IMR-90 (cell line): Measurements from ENCODE around the gene HOXD10. TPM values are rescaled to one million over a fixed set of nuclear protein-coding genes. Genes with fewer than 3 reads are reported as not detected.

ENCODE experiments used
- ATAC-seq: fragments of 200-7000 bp; cut with Tn5 transposase; 2 replicates; pipeline ENCODE4 v1.9.1; 2020; ENCODE audit warnings: low read depth, mild to moderate bottlenecking, moderate library complexity
- BruUV-seq: library from RNA; stranded (reverse); fragments of 400-500 nt; replicated peaks from 2 replicates; lab custom pipeline; 2021; lab: Mats Ljungman, UMichigan
- CTCF ChIA-PET: fragments of 300-600 bp; formaldehyde crosslinking; extraction: SDS; loops from one replicate; lab custom pipeline; 2021; ENCODE audit warnings: antibody characterized with exemption; lab: Yijun Ruan, JAX
- POLR2A ChIA-PET: fragments of 300-600 bp; sonication (Branson Sonifier 250); formaldehyde crosslinking; loops from one replicate; lab custom pipeline; 2022; ENCODE audit warnings: antibody characterized with exemption; ENCODE audit not compliant: unreplicated experiment; lab: Charles Lee
- DNase-seq: peaks from one replicate; pipeline ENCODE4 v3.0.0; 2013
- H2AFZ ChIP-seq: replicated peaks from 2 replicates; pipeline ENCODE3; 2013; ENCODE audit warnings: low read length, mild to moderate bottlenecking; ENCODE audit not compliant: poor library complexity
- H2AK5ac ChIP-seq: 2 replicates; pipeline ENCODE4 v1.6.1; 2013; ENCODE audit warnings: low read depth, low read length, inconsistent platforms
- H2AK9ac ChIP-seq: replicated peaks from 2 replicates; pipeline ENCODE3; 2013; ENCODE audit warnings: mild to moderate bottlenecking, low read depth, low read length, moderate library complexity; ENCODE audit not compliant: poor library complexity
- H2BK120ac ChIP-seq: 2 replicates; pipeline ENCODE4 v1.6.1; 2013; ENCODE audit warnings: low read depth, low read length, inconsistent platforms
- H2BK15ac ChIP-seq: 3 replicates; pipeline ENCODE4 v1.6.1; 2013; ENCODE audit warnings: low read depth, low read length, inconsistent platforms
- H2BK20ac ChIP-seq: 2 replicates; pipeline ENCODE4 v1.6.1; 2013; ENCODE audit warnings: low read depth, mild to moderate bottlenecking, inconsistent platforms, low read length, moderate library complexity
- H2BK5ac ChIP-seq: 2 replicates; pipeline ENCODE4 v1.6.1; 2013; ENCODE audit warnings: mild to moderate bottlenecking, low read depth, low read length, inconsistent platforms; ENCODE audit not compliant: poor library complexity, severe bottlenecking
- H3K14ac ChIP-seq: replicated peaks from 2 replicates; pipeline ENCODE4 v1.6.1; 2013; ENCODE audit warnings: low read depth, low read length, inconsistent platforms
- H3K18ac ChIP-seq: 2 replicates; pipeline ENCODE4 v1.6.1; 2013; ENCODE audit warnings: low read depth, low read length, control low read depth
- H3K23ac ChIP-seq: 2 replicates; pipeline ENCODE4 v1.6.1; 2013; ENCODE audit warnings: low read depth, low read length, inconsistent platforms
- H3K27ac ChIP-seq: 2 replicates; pipeline ENCODE4 v1.5.1; 2013; ENCODE audit warnings: mild to moderate bottlenecking, control low read depth, low read length; ENCODE audit not compliant: insufficient read depth
- H3K27me3 ChIP-seq: 2 replicates; pipeline ENCODE4 v1.6.1; 2013; ENCODE audit warnings: low read length; ENCODE audit not compliant: control insufficient read depth, insufficient read depth
- H3K36me3 ChIP-seq: 2 replicates; pipeline ENCODE4 v1.6.1; 2013; ENCODE audit warnings: low read length, mixed read lengths; ENCODE audit not compliant: control insufficient read depth, insufficient read depth
- H3K4ac ChIP-seq: 2 replicates; pipeline ENCODE4 v1.6.1; 2013; ENCODE audit warnings: low read depth, low read length, inconsistent platforms
- H3K4me1 ChIP-seq: 2 replicates; pipeline ENCODE4 v1.6.1; 2013; ENCODE audit warnings: low read length, mixed read lengths; ENCODE audit not compliant: control insufficient read depth, insufficient read depth
- H3K4me2 ChIP-seq: 2 replicates; pipeline ENCODE4 v1.6.1; 2013; ENCODE audit warnings: low read depth, mild to moderate bottlenecking, control low read depth, low read length, moderate library complexity
- H3K4me3 ChIP-seq: 2 replicates; pipeline ENCODE4 v1.5.1; 2013; ENCODE audit warnings: low read depth, mild to moderate bottlenecking, control low read depth, low read length, moderate library complexity; ENCODE audit not compliant: insufficient read depth
- H3K56ac ChIP-seq: 2 replicates; pipeline ENCODE4 v1.6.1; 2013; ENCODE audit warnings: low read length, inconsistent platforms; ENCODE audit not compliant: insufficient read depth; ENCODE audit errors: extremely low read depth
- H3K79me1 ChIP-seq, 2 experiments: 2 replicates each; pipeline ENCODE4 v1.6.1; 2013; ENCODE audit warnings: low read length in 2 of 2, inconsistent platforms in 1 of 2, low read depth in 1 of 2
- H3K9ac ChIP-seq: 2 replicates; pipeline ENCODE4 v1.6.1; 2013; ENCODE audit warnings: low read depth, low read length, control low read depth
- H3K9me1 ChIP-seq: 2 replicates; pipeline ENCODE4 v1.6.1; 2013; ENCODE audit warnings: low read length, inconsistent platforms; ENCODE audit not compliant: insufficient read depth
- H3K9me3 ChIP-seq: 2 replicates; pipeline ENCODE4 v1.6.1; 2013; ENCODE audit warnings: low read length; ENCODE audit not compliant: control insufficient read depth, insufficient read depth
- H4K20me1 ChIP-seq: 2 replicates; pipeline ENCODE4 v1.6.1; 2013; ENCODE audit warnings: low read length, inconsistent platforms; ENCODE audit not compliant: insufficient read depth
- H4K5ac ChIP-seq: 2 replicates; pipeline ENCODE4 v1.6.1; 2013; ENCODE audit warnings: mild to moderate bottlenecking, low read depth, low read length, control low read depth
- H4K8ac ChIP-seq, 2 experiments: 2 replicates each; pipeline ENCODE4 v1.6.1; 2013; ENCODE audit warnings: low read depth in 2 of 2, low read length in 2 of 2, control low read depth in 1 of 2, inconsistent platforms in 1 of 2
- H4K91ac ChIP-seq: 2 replicates; pipeline ENCODE4 v1.6.1; 2013; ENCODE audit warnings: low read depth, low read length, inconsistent platforms; ENCODE audit not compliant: insufficient read depth
- MAFK ChIP-seq: IDR thresholded peaks from 2 replicates; pipeline ENCODE4 v1.6.1; 2012; ENCODE audit warnings: low read depth, low read length, improper control_type of control experiment
- MXI1 ChIP-seq: IDR thresholded peaks from 2 replicates; pipeline ENCODE4 v1.6.1; 2012; ENCODE audit warnings: low read depth, mild to moderate bottlenecking, low read length, moderate library complexity, borderline replicate concordance
- NFE2L2 ChIP-seq: fragments of 150-350 bp; IDR thresholded peaks from 2 replicates; pipeline ENCODE4 v1.6.1; 2016; ENCODE audit warnings: low read depth, mild to moderate bottlenecking, low read length
- RFX5 ChIP-seq: IDR thresholded peaks from 2 replicates; pipeline ENCODE4 v1.8.0; 2012; ENCODE audit warnings: low read depth, mild to moderate bottlenecking, low read length, moderate library complexity
- SMC3 ChIP-seq: fragments of 150-350 bp; IDR thresholded peaks from 2 replicates; pipeline ENCODE4 v1.6.1; 2016; ENCODE audit warnings: low read depth, mild to moderate bottlenecking, antibody characterized with exemption, low read length, moderate library complexity
- WGBS, 2 experiments: methylation state at CpG; one replicate each; pipeline versions ENCODE4 v1.1.5 to v1.1.7; 2013; ENCODE audit warnings: missing lambda C conversion rate in 2 of 2; ENCODE audit not compliant: insufficient read length in 1 of 2; ENCODE audit errors: extremely low coverage in 2 of 2; 5-methylcytosine and 5-hydroxymethylcytosine counted together
- dilution Hi-C: fragments of 300-500 bp; cut with HindIII; formaldehyde crosslinking; loops from one replicate; pipeline ENCODE4 v1.14.3; 2018; ENCODE audit warnings: low sequenced_read_pairs; ENCODE audit not compliant: unreplicated experiment
- in situ Hi-C: fragments of 300-500 bp; cut with MboI; formaldehyde crosslinking; loops from 3 replicates; pipeline ENCODE4 v1.14.3; 2019; ENCODE audit warnings: low sequenced_read_pairs, inconsistent platforms, mixed read lengths
- intact Hi-C: fragments of 100-400 bp; cut with micrococcal nuclease; formaldehyde crosslinking; loops from 2 replicates; pipeline ENCODE4 v1.10.0; 2022
- polyA plus RNA-seq, 3 experiments: library from polyadenylated mRNA; depleted of rRNA; stranded (reverse); fragments of >200 nt; gene quantifications; 2 replicates each; pipeline ENCODE4 v1.2.3, GENCODE V29; 2012; ENCODE audit warnings: low replicate concordance in 1 of 3
- total RNA-seq: library from RNA; depleted of rRNA; stranded (reverse); fragments of >200 nt; gene quantifications from 2 replicates; pipeline ENCODE4 v1.2.3, GENCODE V29; 2012
- TF ChIP-seq, protein P1 (sequence below): fragments of 150-350 bp; IDR thresholded peaks from 2 replicates; pipeline ENCODE4 v1.6.1; 2016; ENCODE audit warnings: low read depth, mild to moderate bottlenecking, low read length, moderate library complexity, borderline replicate concordance

HOXD10 gene
- total and polyA plus RNA-seq, 2 of the 4 experiments (the other 2 are of a cell fraction): not detected

DNA sequence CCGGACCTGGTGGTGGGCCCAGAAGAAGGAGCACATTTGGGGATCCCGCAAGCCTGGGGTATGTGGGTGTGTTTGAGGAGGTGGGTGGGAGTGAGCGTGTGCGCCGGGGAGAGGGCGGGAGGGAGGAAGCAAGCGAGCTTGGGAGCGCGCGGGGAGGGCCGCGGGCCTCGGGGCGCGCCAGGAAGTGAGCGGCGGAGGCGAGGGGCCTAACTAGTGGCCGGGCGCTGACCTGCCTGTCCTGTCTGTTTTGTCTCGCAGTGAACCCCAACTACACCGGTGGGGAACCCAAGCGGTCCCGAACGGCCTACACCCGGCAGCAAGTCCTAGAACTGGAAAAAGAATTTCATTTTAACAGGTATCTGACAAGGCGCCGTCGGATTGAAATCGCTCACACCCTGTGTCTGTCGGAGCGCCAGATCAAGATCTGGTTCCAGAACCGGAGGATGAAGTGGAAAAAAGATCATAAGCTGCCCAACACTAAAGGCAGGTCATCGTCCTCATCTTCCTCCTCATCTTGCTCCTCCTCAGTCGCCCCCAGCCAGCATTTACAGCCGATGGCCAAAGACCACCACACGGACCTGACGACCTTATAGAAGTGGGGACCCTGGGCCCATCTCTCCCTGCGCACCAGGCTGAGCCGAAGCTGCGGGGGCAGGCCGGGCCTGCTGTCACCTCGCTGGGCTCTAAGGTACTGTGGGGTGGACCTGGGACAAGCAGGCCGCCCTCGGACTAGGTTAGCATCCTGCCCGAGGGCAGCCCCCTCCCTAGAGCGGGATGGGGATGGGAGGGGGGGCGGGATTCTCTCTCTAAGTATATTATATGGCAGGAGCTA is 36.0 kb downstream of the HOXD10 start:
- no peaks in the 10 kb centered on the region for H3K9me1 ChIP-seq
- no peak overlapping the region for H3K14ac ChIP-seq
- intact Hi-C loops (no loop called here), dilution Hi-C loops (no loop called here), in situ Hi-C loops (no loop called here)
- H3K9ac ChIP-seq: no peak overlapping the region
- no peak overlapping the region for H3K23ac ChIP-seq
- no TSS peak for BruUV-seq
- no peak overlapping the region for H2AFZ ChIP-seq
- no peak overlapping the region for H2AK5ac ChIP-seq
- TF ChIP-seq MAFK (no peak), RFX5 (no peak), MXI1 (no peak), NFE2L2 (no peak), SMC3 (no peak)
- TF ChIP-seq, protein P1, sequence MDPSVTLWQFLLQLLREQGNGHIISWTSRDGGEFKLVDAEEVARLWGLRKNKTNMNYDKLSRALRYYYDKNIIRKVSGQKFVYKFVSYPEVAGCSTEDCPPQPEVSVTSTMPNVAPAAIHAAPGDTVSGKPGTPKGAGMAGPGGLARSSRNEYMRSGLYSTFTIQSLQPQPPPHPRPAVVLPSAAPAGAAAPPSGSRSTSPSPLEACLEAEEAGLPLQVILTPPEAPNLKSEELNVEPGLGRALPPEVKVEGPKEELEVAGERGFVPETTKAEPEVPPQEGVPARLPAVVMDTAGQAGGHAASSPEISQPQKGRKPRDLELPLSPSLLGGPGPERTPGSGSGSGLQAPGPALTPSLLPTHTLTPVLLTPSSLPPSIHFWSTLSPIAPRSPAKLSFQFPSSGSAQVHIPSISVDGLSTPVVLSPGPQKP: no peak
- H4K91ac ChIP-seq: no peak overlapping the region
- WGBS, 2 experiments: 10% methylated on average over 4 of the region's 48 CpGs; no CpG with 5 or more reads in 1 of the 2 experiments
- no peak overlapping the region for H3K27ac ChIP-seq
- CTCF ChIA-PET: interaction anchor here (0.6 to 3.3 kb wide), 2 partner anchors 130 to 302 kb away, joined by 3 to 7 read pairs; no protein-coding TSS in a partner anchor
- DNase-seq (no peak), ATAC-seq (no peak)
- no peak overlapping the region for H2BK20ac ChIP-seq
- no peak overlapping the region for H4K5ac ChIP-seq
- H3K4me3 ChIP-seq: no peak overlapping the region
- no peaks in the 10 kb centered on the region for H3K4me1 ChIP-seq
- POLR2A ChIA-PET: no interaction called here
- H2AK9ac ChIP-seq: no peak overlapping the region
- no peak overlapping the region for H3K4me2 ChIP-seq
- H3K4ac ChIP-seq: no peak overlapping the region
- no peak overlapping the region for H4K8ac ChIP-seq
- H3K79me1 ChIP-seq: no peaks in the 10 kb centered on the region
- no peak overlapping the region for H2BK5ac ChIP-seq
- H3K56ac ChIP-seq: no peak overlapping the region
- H3K36me3 ChIP-seq: no peaks in the 10 kb centered on the region
- no peak overlapping the region for H2BK120ac ChIP-seq
- no peak overlapping the region for H3K18ac ChIP-seq
- no peak overlapping the region for H2BK15ac ChIP-seq
- peaks cover 15% of the 10 kb centered on the region for H3K9me3 ChIP-seq
- peaks cover 93% of the 10 kb centered on the region for H3K27me3 ChIP-seq
- H4K20me1 ChIP-seq: no peaks in the 10 kb centered on the region
